Osteoblast (primary cell): Measurements from ENCODE around the gene KNDC1. TPM values are rescaled to one million over a fixed set of nuclear protein-coding genes. Genes with fewer than 3 reads are reported as not detected.
A peak's percentile ranks its signal among the peaks of the same experiment; 100 is the strongest.

Experiments
- DNase-seq: peaks from one replicate; pipeline ENCODE4 v3.0.0; 2011; ENCODE audit warnings: low spot score, mixed read lengths; ENCODE audit not compliant: insufficient read length; ENCODE audit errors: missing footprints
- H2AFZ ChIP-seq: 2 replicates; pipeline ENCODE4 v1.6.0; 2011; ENCODE audit warnings: mild to moderate bottlenecking, low read length
- H3K27ac ChIP-seq: 2 replicates; pipeline ENCODE4 v1.5.1; 2011; ENCODE audit warnings: mild to moderate bottlenecking, low read depth, low read length, moderate library complexity
- H3K27me3 ChIP-seq: 2 replicates; pipeline ENCODE4 v1.6.0; 2012; ENCODE audit warnings: mild to moderate bottlenecking, control low read depth, inconsistent platforms, low read length, moderate library complexity; ENCODE audit not compliant: insufficient read depth
- H3K36me3 ChIP-seq: 2 replicates; pipeline ENCODE4 v1.5.1; 2011; ENCODE audit warnings: mild to moderate bottlenecking, low read length, control low read depth, moderate library complexity; ENCODE audit not compliant: insufficient read depth
- H3K4me1 ChIP-seq: 2 replicates; pipeline ENCODE4 v1.5.1; 2011; ENCODE audit warnings: mild to moderate bottlenecking, low read length, control low read depth, moderate library complexity; ENCODE audit not compliant: insufficient read depth
- H3K4me2 ChIP-seq: 2 replicates; pipeline ENCODE4 v1.6.0; 2011; ENCODE audit warnings: mild to moderate bottlenecking, low read length; ENCODE audit not compliant: insufficient read depth
- H3K4me3 ChIP-seq: fragments of 200-600 bp; sonication (generic); 3 replicates; pipeline ENCODE4 v1.5.1; 2012; ENCODE audit warnings: mild to moderate bottlenecking, low read length, inconsistent platforms; ENCODE audit not compliant: insufficient read depth
- H3K79me2 ChIP-seq: 2 replicates; pipeline ENCODE4 v1.6.0; 2012; ENCODE audit warnings: mild to moderate bottlenecking, low read length, control low read depth, inconsistent platforms; ENCODE audit not compliant: insufficient read depth
- H3K9me3 ChIP-seq: 2 replicates; pipeline ENCODE4 v1.5.1; 2011; ENCODE audit warnings: low read depth, low read length, control low read depth
- H4K20me1 ChIP-seq: 2 replicates; pipeline ENCODE4 v1.6.0; 2012; ENCODE audit warnings: mild to moderate bottlenecking, low read length, control low read depth; ENCODE audit not compliant: insufficient read depth
- total RNA-seq: library from RNA; depleted of rRNA; stranded (reverse); fragments of >200 nt; gene quantifications from 2 replicates; pipeline ENCODE4 v1.2.3, GENCODE V29; 2012
- TF ChIP-seq, protein P1 (sequence below): IDR thresholded peaks from 2 replicates; pipeline ENCODE4 v1.5.1; 2011; ENCODE audit warnings: mild to moderate bottlenecking, low read depth, low read length, moderate library complexity; ENCODE audit errors: extremely low read depth

KNDC1 gene
- total RNA-seq, 1 donor, result not detected

DNA sequence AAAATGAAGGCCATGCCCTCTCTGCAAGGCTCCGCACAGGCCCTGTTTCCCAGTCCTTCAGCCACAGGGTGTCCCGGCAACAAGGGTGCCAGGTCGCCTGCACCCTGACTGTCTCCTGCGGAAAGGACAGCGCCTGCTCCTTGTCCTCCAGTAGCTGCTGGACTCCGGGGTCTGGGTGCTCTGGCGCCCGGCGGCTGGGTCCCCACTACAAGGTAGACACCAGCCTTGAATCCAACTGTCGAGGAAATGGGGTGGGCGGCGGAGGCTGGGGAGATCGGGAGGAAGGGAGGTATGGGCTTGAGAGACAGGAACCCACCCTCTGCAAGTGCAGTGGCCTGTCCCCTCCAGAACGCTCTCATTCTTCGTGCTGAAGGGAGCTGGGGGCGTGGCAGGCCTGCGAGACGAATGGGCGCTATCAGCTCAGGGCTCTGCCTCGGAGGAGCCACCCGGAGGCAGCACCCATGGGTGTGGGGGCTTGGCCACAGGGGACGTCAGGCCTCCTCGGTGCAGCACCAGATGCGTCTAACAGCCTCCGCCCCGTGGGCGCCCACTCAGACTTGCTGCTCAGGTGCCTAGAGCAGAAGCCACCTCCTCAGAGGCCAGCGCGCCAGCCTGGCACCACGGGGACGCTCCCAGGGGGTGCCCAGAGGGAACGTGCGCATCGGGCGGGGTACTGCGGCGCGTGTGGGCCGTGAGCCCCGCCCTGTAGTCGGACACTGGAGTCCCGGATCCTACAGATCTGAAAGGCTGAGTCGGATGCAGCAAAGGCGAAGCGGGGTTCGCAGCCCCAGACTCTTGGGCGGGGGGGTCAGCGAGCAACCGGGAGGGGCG lies 101.1 kb downstream of the KNDC1 start:
- H3K36me3 ChIP-seq, result no peaks in the 10 kb centered on the region
- peaks cover 23% of the 10 kb centered on the region for H3K4me1 ChIP-seq
- H3K79me2 ChIP-seq, result no peaks in the 10 kb centered on the region
- peak overlapping the region; percentile 84 for H3K4me2 ChIP-seq
- no peaks in the 10 kb centered on the region for H3K9me3 ChIP-seq
- TF ChIP-seq, protein P1, sequence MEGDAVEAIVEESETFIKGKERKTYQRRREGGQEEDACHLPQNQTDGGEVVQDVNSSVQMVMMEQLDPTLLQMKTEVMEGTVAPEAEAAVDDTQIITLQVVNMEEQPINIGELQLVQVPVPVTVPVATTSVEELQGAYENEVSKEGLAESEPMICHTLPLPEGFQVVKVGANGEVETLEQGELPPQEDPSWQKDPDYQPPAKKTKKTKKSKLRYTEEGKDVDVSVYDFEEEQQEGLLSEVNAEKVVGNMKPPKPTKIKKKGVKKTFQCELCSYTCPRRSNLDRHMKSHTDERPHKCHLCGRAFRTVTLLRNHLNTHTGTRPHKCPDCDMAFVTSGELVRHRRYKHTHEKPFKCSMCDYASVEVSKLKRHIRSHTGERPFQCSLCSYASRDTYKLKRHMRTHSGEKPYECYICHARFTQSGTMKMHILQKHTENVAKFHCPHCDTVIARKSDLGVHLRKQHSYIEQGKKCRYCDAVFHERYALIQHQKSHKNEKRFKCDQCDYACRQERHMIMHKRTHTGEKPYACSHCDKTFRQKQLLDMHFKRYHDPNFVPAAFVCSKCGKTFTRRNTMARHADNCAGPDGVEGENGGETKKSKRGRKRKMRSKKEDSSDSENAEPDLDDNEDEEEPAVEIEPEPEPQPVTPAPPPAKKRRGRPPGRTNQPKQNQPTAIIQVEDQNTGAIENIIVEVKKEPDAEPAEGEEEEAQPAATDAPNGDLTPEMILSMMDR, result no peak
- H3K27me3 ChIP-seq, result peaks cover 7% of the 10 kb centered on the region
- H4K20me1 ChIP-seq, result peaks cover 3% of the 10 kb centered on the region
- peak overlapping the region; percentile 73 for H3K4me3 ChIP-seq
- DNase-seq, result peak; percentile 94
- H3K27ac ChIP-seq, result no peak overlapping the region
- H2AFZ ChIP-seq, result peak overlapping the region; percentile 65

DNA sequence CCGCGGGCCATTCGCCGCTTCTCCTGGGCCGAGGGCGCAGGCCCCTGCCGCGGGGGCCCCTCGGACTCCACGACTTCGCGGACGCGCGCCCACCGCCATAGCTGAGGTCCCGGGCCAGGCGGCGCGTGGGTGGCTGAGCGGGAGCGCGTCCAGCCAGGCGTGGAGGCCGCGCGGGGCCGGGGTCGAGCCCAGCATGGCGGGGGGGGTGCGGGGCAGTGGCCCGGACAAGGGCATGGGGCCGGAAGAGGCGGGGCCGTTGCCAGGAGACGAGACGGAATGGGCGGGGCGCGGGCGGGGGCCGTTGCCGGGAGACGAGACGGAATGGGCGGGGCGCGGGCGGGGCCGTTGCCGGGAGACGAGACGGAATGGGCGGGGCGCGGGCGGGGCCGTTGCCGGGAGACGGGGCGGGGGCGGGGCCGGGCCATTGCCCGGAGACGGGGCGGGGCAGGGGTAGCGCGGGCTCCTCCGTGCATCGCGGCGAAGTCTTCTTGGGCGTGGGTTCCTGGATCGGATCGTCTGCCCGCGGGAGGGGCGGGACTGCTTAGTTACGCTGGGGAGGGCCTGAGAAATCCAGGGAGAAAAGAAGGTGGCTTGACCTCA lies 101.8 kb downstream of the KNDC1 start:
- Histone ChIP-seq H4K20me1 (peaks cover 3% of the 10 kb centered on the region), H3K4me3 (peak overlapping the region; percentile 73), H3K27me3 (peaks cover 7% of the 10 kb centered on the region), H3K36me3 (no peaks in the 10 kb centered on the region), H3K4me1 (peaks cover 23% of the 10 kb centered on the region), H3K4me2 (peak overlapping the region; percentile 84), H3K9me3 (no peaks in the 10 kb centered on the region), H3K27ac (no peak overlapping the region), H3K79me2 (no peaks in the 10 kb centered on the region), H2AFZ (peak overlapping the region; percentile 65)
- TF ChIP-seq, protein P1, result no peak
- DNase-seq, result peak; percentile 98

DNA sequence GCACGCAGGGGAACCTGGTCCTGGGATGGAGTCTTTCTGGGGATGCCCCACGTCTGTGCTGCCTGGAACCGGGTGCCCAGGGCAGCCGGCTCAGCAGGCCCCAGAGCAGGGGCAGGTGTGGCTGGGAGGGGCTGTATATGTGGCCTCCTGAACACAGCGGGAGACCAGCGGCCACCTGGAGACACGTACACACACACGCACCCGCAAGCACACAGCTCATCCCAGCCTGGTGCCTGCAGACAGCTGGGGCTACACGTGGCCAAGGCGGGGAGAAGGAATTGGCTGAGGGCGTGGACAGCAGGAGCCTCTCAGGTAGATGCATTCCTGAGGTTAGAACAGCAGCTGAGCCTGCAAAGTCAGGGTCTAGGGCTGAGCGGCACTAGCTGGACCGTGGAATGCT lies 102.7 kb downstream of the KNDC1 start:
- no peak for DNase-seq
- TF ChIP-seq, protein P1, result no peak
- Histone ChIP-seq H3K36me3 (no peaks in the 10 kb centered on the region), H3K4me2 (no peak overlapping the region), H3K27ac (no peak overlapping the region), H4K20me1 (peaks cover 3% of the 10 kb centered on the region), H3K27me3 (peaks cover 7% of the 10 kb centered on the region), H3K4me3 (no peak overlapping the region), H2AFZ (no peak overlapping the region), H3K79me2 (no peaks in the 10 kb centered on the region), H3K4me1 (peaks cover 23% of the 10 kb centered on the region), H3K9me3 (no peaks in the 10 kb centered on the region)

- Histone ChIP-seq H4K20me1 (peaks cover 3% of the 10 kb centered on the region), H3K9me3 (no peaks in the 10 kb centered on the region), H3K27ac (no peak overlapping the region), H3K4me2 (no peak overlapping the region), H3K36me3 (no peaks in the 10 kb centered on the region), H3K4me1 (peaks cover 18% of the 10 kb centered on the region), H3K79me2 (no peaks in the 10 kb centered on the region), H2AFZ (no peak overlapping the region), H3K27me3 (peaks cover 7% of the 10 kb centered on the region), H3K4me3 (no peak overlapping the region)
- TF ChIP-seq, protein P1, result no peak
- no peak for DNase-seq
These were observed 103.7 kb downstream of the KNDC1 start for GRCh38 chr10:133263674-133264073.
